ENCODE data around the gene ATG14.
"Not testable (repeated sequence)": the region's sequence is repeated elsewhere in the genome, so short reads cannot be mapped to it uniquely, and the experiment has no call there.

Gene ATG14, protein sequence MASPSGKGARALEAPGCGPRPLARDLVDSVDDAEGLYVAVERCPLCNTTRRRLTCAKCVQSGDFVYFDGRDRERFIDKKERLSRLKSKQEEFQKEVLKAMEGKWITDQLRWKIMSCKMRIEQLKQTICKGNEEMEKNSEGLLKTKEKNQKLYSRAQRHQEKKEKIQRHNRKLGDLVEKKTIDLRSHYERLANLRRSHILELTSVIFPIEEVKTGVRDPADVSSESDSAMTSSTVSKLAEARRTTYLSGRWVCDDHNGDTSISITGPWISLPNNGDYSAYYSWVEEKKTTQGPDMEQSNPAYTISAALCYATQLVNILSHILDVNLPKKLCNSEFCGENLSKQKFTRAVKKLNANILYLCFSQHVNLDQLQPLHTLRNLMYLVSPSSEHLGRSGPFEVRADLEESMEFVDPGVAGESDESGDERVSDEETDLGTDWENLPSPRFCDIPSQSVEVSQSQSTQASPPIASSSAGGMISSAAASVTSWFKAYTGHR

GRCh38 chr14:55411426-55412389, at the start of gene ATG14:
TSS of gene ATG14 (minus strand) at chr14:55411830. CDS start at chr14:55411822, 8 bp downstream.
- DNase-seq (ENCODE audit: low read depth): peak; percentile 49

DNA sequence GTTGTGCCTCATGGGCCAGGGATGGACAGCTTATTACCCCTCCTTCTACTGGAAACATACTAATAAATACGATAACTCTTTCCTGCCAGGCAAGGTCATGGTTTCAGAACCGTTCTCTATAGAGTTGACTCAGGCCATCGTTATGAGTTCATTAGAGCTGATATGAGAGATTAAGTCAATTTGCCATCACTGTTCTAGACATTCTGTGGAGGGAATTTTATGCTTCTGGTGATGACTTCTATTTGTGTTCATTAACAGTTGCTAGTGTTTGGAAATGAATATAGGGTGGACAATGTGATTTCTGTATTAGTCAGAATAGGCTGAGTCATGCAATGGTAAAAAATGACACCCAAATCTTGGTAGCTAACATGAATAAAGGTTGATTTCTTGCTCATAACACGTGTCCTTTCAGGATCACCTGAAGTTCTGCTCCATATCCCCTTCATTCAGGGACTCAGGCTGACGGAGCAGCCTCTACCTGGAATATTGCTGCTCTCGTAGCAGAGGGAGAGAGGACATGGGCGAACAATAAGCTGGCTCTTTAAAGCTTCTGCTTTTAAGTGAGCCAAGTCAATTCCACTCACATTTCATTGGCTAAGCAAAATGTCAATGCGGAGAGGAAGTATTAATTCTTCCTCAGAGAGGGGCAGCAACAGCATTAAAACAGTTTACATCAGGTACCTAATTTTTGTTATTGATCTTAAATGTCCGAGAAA, 47.3 kb upstream of the ATG14 start:
- no peak for DNase-seq (ENCODE audit: low read depth)

GRCh38 chr14:55457496-55457895, 45.9 kb upstream of the ATG14 start:
- no peak for DNase-seq (ENCODE audit: low read depth)

- DNase-seq (ENCODE audit: low read depth): not testable (repeated sequence)
Measured at GRCh38 chr14:55456411-55456810, 44.8 kb upstream of the ATG14 start.

- no peak for DNase-seq (ENCODE audit: low read depth)
Measured at GRCh38 chr14:55454264-55455002, 42.8 kb upstream of the ATG14 start.

DNA sequence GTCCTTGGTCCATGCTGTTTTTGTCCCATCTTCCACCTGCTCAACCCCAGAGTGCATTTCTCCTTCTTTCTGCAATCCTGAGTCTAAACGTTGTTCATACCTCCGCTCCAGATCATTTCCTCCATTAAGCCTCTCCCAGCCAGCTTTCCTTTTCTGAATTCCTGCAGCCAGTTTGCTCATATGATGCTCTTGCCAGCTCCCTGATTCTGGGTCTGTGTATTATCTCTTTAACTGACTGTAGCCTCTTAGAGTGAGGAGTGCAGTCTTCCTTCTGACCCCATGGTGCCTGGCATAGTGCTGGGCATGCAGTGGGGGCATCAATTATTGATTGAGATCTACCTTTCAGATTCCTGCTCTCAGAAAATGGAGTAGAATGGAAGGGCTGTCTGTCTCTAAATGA, 40.3 kb upstream of the ATG14 start:
- DNase-seq (ENCODE audit: low read depth): no peak

DNA sequence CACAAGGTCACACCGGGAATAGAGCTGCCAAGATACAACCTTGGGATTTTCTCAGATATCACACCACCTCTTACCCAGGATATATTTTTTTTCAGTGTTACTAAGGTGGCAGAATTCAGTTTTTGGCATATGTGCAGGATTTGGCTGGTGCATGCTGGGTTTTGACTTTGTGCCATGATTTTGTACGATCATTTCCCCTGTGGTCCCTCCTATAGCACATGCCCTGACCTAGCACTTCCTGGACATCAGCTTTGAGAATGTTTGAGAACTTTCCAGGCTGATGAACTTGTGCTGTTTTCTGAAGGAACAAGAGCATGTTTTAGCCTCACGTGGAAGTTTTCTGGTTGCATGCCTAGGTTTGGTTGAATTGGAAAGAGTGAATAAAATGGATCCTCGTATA, 39.8 kb upstream of the ATG14 start:
- DNase-seq (ENCODE audit: low read depth): no peak

GRCh38 chr14:55450987-55451386, 39.4 kb upstream of the ATG14 start:
- DNase-seq (ENCODE audit: low read depth): no peak

DNA sequence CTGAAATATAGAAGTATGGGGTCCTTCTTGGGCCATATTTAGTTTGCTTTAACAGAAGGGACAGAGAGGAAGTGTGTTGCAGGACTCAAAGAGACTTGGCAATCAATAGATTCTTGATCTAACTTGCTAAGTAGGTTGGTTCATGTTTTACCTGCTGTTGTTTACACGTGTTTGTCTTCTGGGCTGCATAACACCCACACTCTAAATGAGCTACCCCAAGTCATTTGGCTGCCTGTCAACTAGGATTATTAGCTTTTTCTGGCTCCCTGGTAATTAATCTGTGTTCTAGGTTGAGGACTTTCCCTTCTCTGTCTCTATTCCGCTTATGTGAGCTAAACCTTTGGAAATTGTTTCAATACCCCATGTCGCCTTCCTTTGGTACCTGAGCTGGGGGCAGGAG, 38.9 kb upstream of the ATG14 start:
- no peak for DNase-seq (ENCODE audit: low read depth)

DNA sequence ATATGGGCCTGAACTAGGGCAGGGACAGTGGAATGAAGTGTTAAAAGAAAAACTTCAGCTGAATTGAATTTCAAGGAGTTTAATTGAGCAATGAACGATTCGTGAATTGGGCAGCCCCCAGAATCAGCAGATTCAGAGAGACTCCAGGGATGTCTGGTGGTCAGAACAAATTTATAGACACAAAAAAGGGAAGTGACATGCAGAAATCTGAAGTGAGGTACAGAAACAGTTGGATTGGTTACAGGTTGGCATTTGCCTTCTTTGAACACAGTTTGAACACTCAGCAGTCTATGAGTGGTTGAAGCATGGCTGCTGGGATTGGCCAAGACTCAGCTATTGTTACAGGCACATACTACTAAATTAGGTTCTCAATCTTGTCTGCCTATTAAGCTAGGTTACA, 38.5 kb upstream of the ATG14 start:
- no peak for DNase-seq (ENCODE audit: low read depth)

GRCh38 chr14:55449116-55449515, 37.5 kb upstream of the ATG14 start:
- no peak for DNase-seq (ENCODE audit: low read depth)

GRCh38 chr14:55448141-55448614, 36.5 kb upstream of the ATG14 start:
- no peak for DNase-seq (ENCODE audit: low read depth)

- DNase-seq (ENCODE audit: low read depth): no peak
Measured at GRCh38 chr14:55446833-55447232, 35.2 kb upstream of the ATG14 start.

DNA sequence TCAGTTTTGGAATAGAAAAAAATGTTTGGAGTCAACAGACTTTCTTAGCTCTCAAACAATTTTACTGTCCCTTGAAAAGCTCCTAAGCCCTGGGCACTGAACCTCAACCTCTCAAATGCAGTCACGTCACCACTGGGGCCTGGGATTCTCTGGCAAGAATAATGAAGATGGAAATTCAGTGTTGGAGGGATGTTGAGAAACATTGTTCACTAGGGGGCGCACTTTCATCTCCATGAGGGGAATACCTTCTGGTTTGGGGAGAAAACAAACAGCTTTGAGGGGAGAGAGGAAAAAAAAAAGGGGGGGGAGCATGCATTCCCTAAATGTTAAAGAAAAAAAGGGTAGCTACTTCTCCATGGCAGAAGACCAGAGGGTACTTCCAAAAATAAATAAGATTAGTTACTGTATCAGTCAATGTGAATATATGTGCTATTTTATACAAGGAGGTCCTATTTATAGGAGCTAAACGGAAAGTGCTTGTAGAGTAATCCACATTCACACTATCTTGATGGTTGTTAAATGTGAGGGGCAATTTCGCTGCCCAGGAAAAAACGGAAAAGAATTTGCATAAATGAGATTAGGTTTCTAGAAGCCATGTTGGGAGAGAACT, 34.6 kb upstream of the ATG14 start:
- DNase-seq (ENCODE audit: low read depth): no peak

DNA sequence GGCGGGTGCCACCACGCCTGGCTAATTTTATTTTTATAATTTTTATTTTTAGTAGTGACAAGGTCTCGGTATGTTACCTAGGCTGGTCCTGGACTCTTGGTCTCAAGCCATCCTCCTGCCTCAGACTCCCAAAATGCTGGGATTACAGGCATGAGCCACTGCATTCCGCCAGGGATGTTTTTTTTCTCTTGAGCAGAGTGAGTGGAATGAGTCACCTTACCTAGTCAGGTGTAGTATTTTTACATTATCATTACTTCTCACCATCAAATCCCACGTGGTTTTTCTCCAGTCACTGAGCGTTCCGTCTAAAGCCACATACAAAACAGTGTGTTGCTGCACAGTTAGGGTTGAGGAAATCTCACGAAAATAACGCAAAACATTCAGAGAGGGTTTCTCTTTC, 29.7 kb upstream of the ATG14 start:
- DNase-seq (ENCODE audit: low read depth): no peak

GRCh38 chr14:55440385-55440784, 28.8 kb upstream of the ATG14 start, which contains the start of gene TBPL2:
TSS of gene TBPL2 (minus strand) at chr14:55440616. CDS start at chr14:55440449, 167 bp downstream.
- DNase-seq (ENCODE audit: low read depth): no peak

DNA sequence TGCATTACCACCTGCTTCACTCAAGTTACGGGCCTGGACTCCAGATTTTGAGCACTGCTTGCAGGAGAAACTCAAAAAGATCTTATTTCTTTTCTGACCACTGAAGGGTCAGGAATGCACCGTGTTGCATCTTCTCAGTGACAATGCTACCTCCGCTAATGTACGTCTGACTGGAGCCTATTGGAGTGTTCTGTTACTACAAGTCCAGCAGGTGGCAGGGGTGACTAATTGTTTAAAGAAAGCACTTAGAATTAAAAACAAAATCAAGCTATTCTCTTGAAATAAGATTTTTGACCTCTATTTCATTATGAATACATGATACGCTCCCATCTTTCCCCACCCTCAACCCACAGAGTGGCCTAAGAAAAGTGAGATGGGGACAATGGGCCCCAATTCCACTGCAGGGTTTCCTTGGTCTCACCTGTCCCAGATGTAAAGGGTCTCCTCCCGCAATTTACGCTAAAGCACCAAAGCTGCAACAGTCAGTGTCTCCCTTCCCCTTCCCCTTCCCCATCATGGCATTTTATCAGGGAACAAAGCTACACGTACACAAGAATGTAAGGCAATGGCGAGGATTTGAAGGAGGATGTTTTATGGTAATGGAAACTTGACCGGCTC, 26.5 kb upstream of the ATG14 start:
- no peak for DNase-seq (ENCODE audit: low read depth)

GRCh38 chr14:55436931-55437330, 25.3 kb upstream of the ATG14 start:
- DNase-seq (ENCODE audit: low read depth): no peak

DNA sequence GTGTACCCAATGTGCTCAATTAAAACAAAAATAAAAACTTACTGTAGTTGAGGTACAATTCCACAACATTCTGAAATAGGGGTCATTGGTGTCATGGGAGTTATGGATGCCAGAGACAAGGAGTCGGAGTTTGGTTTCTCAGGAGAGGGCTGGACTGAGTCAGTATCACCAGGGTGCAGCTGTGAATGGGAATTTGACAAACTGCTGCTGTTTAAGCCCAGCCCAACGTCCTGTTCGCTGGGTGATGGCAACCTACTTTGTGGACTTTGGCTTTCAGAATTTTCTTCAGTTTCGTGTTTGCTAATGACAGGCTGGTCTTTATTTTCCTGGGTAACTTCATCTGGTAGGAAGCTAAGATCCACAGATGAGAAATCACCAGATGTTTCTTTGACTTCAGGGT, 24.9 kb upstream of the ATG14 start:
- DNase-seq (ENCODE audit: low read depth): no peak

DNA sequence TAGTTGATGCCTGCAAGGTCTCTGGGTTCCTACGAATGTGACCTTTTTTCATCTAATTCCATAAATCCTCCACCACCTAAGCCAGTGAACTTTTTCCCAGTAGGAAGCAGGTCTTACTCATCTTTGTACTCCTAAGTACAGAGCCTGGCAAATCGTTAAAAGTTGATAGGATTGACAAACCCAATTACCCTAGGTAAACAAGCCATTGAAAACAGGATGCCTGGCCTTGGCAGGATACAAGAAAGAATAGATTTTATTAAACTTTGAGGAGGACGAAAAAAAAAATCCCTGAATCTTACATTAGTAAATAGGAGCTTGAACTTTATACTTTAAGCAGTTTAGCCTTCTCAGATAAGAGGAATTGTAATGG, 23.2 kb upstream of the ATG14 start:
- DNase-seq (ENCODE audit: low read depth): no peak

All from stimulated activated CD8-positive, alpha-beta memory T cell treated with anti-CD3 and anti-CD28 coated beads, Interleukin-15, amount 100 ng/mL, for 24 hours (primary cell).